Mammary epithelial cell (primary cell): ENCODE measurements around the gene SHQ1.

ENCODE experiments used
- EZH2 ChIP-seq: IDR thresholded peaks from 2 replicates; pipeline ENCODE4 v1.6.1; 2012; ENCODE audit warnings: low read length, inconsistent platforms, borderline replicate concordance
- TF ChIP-seq, protein P1 (sequence below), 2 donors: IDR thresholded peaks in 1 of 2; conservative IDR thresholded peaks in 1 of 2; 2 replicates each; pipeline ENCODE4 v1.5.1; 2011 to 2012; ENCODE audit warnings: inconsistent platforms in 2 of 2, low read length in 2 of 2, mild to moderate bottlenecking in 2 of 2, control low read depth in 1 of 2, low read depth in 1 of 2; ENCODE audit not compliant: insufficient read depth in 1 of 2; ENCODE audit errors: extremely low read depth in 1 of 2

DNA sequence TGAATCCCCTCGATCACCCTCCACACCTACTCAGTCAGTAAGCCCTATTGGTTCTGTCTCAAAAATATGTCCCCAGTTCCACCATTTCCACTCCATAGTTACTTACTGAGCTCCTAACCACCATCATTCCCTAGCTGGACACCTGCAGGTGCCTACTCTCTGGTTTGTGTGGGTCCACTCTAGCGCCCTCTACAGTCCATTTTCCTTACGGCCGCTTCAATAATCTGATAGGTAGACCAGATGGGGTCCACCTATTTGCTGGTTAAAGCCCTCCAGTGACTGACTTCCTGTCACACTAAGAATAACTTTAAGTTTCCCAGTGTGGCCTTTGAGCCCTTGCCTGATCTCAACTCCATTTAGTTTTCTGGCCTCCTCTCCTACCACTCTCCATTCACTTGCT is 44.6 kb upstream of the SHQ1 start:
- TF ChIP-seq, protein P1, sequence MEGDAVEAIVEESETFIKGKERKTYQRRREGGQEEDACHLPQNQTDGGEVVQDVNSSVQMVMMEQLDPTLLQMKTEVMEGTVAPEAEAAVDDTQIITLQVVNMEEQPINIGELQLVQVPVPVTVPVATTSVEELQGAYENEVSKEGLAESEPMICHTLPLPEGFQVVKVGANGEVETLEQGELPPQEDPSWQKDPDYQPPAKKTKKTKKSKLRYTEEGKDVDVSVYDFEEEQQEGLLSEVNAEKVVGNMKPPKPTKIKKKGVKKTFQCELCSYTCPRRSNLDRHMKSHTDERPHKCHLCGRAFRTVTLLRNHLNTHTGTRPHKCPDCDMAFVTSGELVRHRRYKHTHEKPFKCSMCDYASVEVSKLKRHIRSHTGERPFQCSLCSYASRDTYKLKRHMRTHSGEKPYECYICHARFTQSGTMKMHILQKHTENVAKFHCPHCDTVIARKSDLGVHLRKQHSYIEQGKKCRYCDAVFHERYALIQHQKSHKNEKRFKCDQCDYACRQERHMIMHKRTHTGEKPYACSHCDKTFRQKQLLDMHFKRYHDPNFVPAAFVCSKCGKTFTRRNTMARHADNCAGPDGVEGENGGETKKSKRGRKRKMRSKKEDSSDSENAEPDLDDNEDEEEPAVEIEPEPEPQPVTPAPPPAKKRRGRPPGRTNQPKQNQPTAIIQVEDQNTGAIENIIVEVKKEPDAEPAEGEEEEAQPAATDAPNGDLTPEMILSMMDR (conservative IDR thresholded peaks at IDR 0.05 in 1 of 2, IDR thresholded peaks at IDR 0.05 in 1 of 2; ENCODE audit: extremely low read depth in 1 of 2, insufficient read depth in 1 of 2, low read depth in 1 of 2, low read length in 2 of 2): peak; percentile 14 to 39
- TF ChIP-seq EZH2: no peak
